H1 (cell line): Measurements from ENCODE around the gene OR2B2. TPM values are rescaled to one million over a fixed set of nuclear protein-coding genes. Genes with fewer than 3 reads are reported as not detected.
A peak's percentile ranks its signal among the peaks of the same experiment; 100 is the strongest.

Source experiments
- CTCF ChIA-PET: fragments of 300-600 bp; sonication (Branson Sonifier 250); formaldehyde crosslinking; loops from one replicate; lab custom pipeline; 2021; ENCODE audit not compliant: partially characterized antibody; lab: Charles Lee
- POLR2A ChIA-PET: fragments of 300-600 bp; sonication (Branson Sonifier 250); formaldehyde crosslinking; loops from one replicate; lab custom pipeline; 2021; ENCODE audit warnings: inconsistent platforms; ENCODE audit not compliant: partially characterized antibody; lab: Charles Lee
- DNase-seq, 2 experiments: peaks; one replicate each; pipeline versions ENCODE4 v3.0.0 to v3.0.0-alpha.2; 2010 to 2022; ENCODE audit warnings: low spot score in 2 of 2, low read depth in 1 of 2, mixed read lengths in 1 of 2
- FAIRE-seq: peaks from 2 replicates; lab custom pipeline; 2011; peaks lifted over from hg19 to GRCh38; lab: Jason Lieb, UNC
- H2AFZ ChIP-seq: 2 replicates; pipeline ENCODE4 v1.8.1; 2012; ENCODE audit warnings: low read length, inconsistent platforms
- H2AK5ac ChIP-seq: 2 replicates; pipeline ENCODE4 v1.6.1; 2013; ENCODE audit warnings: low read depth, low read length
- H2BK120ac ChIP-seq: replicated peaks from 2 replicates; pipeline ENCODE3; 2013; ENCODE audit warnings: low read depth, low read length, inconsistent platforms
- H2BK12ac ChIP-seq: 2 replicates; pipeline ENCODE4 v1.6.1; 2013; ENCODE audit warnings: low read depth, low read length
- H2BK15ac ChIP-seq: 2 replicates; pipeline ENCODE4 v1.6.1; 2013; ENCODE audit warnings: low read length
- H2BK20ac ChIP-seq: 2 replicates; pipeline ENCODE4 v1.6.1; 2013; ENCODE audit warnings: low read length
- H2BK5ac ChIP-seq: 2 replicates; pipeline ENCODE4 v1.6.1; 2013; ENCODE audit warnings: low read depth, low read length
- H3K14ac ChIP-seq: 2 replicates; pipeline ENCODE4 v1.6.1; 2013; ENCODE audit warnings: inconsistent platforms; ENCODE audit not compliant: insufficient read length
- H3K18ac ChIP-seq: 2 replicates; pipeline ENCODE4 v1.6.1; 2013; ENCODE audit warnings: low read length; ENCODE audit errors: extremely low read depth
- H3K23ac ChIP-seq: 2 replicates; pipeline ENCODE4 v1.6.1; 2013; ENCODE audit warnings: inconsistent platforms; ENCODE audit not compliant: insufficient read length
- H3K23me2 ChIP-seq: 2 replicates; pipeline ENCODE4 v1.6.1; 2013; ENCODE audit warnings: low read depth, low read length
- H3K27ac ChIP-seq: 2 replicates; pipeline ENCODE4 v1.6.1; 2011; ENCODE audit warnings: low read depth, low read length, inconsistent platforms
- H3K27me3 ChIP-seq, 4 experiments: replicated peaks in 1 of 4; 1 replicate in 1 of 4; 2 replicates in 3 of 4; pipeline versions ENCODE4 v1.6.1 to v1.8.1; 2011 to 2013; ENCODE audit warnings: low read length in 3 of 4, mild to moderate bottlenecking in 3 of 4, inconsistent platforms in 2 of 4, mixed read lengths in 2 of 4, moderate library complexity in 1 of 4; ENCODE audit not compliant: control insufficient read depth in 3 of 4, insufficient read depth in 3 of 4; ENCODE audit errors: extremely low read depth in 1 of 4
- H3K36me3 ChIP-seq, 4 experiments: 2 replicates each; pipeline versions ENCODE4 v1.6.1 to v1.8.1; 2011 to 2013; ENCODE audit warnings: mild to moderate bottlenecking in 4 of 4, low read length in 3 of 4, moderate library complexity in 2 of 4, control low read depth in 1 of 4, inconsistent platforms in 1 of 4; ENCODE audit not compliant: insufficient read depth in 4 of 4, control insufficient read depth in 2 of 4
- H3K4ac ChIP-seq: replicated peaks from 2 replicates; pipeline ENCODE3; 2013; ENCODE audit warnings: low read length, low read depth, mixed read lengths, inconsistent platforms; ENCODE audit not compliant: insufficient read length
- H3K4me1 ChIP-seq, 4 experiments: replicated peaks in 1 of 4; 1 replicate in 1 of 4; 2 replicates in 3 of 4; pipeline versions ENCODE4 v1.6.1 to v1.8.1; 2011 to 2013; ENCODE audit warnings: low read length in 3 of 4, inconsistent platforms in 2 of 4, mixed read lengths in 1 of 4; ENCODE audit not compliant: insufficient read depth in 4 of 4, control insufficient read depth in 3 of 4
- H3K4me2 ChIP-seq, 2 experiments: 2 replicates each; pipeline versions ENCODE4 v1.6.1 to v1.8.1; 2011 to 2013; ENCODE audit warnings: low read depth in 2 of 2, low read length in 2 of 2, control low read depth in 1 of 2, inconsistent platforms in 1 of 2, mild to moderate bottlenecking in 1 of 2; ENCODE audit not compliant: insufficient read depth in 1 of 2
- H3K4me3 ChIP-seq, 4 experiments: fragments of 200-600, 300-600 bp in 1 of 4; sonication (generic), shearing (Covaris generic), sonication (Bioruptor Twin) in 1 of 4; 2 replicates each; pipeline versions ENCODE4 v1.5.1 to v1.8.1; 2011 to 2016; ENCODE audit warnings: low read length in 4 of 4, low read depth in 3 of 4, control low read depth in 2 of 4, inconsistent platforms in 2 of 4, mild to moderate bottlenecking in 2 of 4, mixed read lengths in 1 of 4, moderate library complexity in 1 of 4; ENCODE audit not compliant: insufficient read depth in 2 of 4; ENCODE audit errors: extremely low read depth in 1 of 4
- H3K56ac ChIP-seq: replicated peaks from 2 replicates; pipeline ENCODE3; 2013; ENCODE audit warnings: low read depth, mild to moderate bottlenecking, mixed read lengths, low read length, inconsistent platforms; ENCODE audit not compliant: insufficient read length
- H3K79me1 ChIP-seq: 2 replicates; pipeline ENCODE4 v1.6.1; 2013; ENCODE audit warnings: low read depth, low read length, control low read depth
- H3K79me2 ChIP-seq, 2 experiments: 2 replicates each; pipeline versions ENCODE4 v1.6.1 to v1.8.1; 2012 to 2013; ENCODE audit warnings: low read length in 2 of 2, mild to moderate bottlenecking in 2 of 2, inconsistent platforms in 1 of 2; ENCODE audit not compliant: insufficient read depth in 2 of 2, control insufficient read depth in 1 of 2
- H3K9ac ChIP-seq, 4 experiments: replicated peaks in 1 of 4; 1 replicate in 1 of 4; 2 replicates in 3 of 4; pipeline versions ENCODE4 v1.6.1 to v1.8.1; 2011 to 2013; ENCODE audit warnings: low read depth in 3 of 4, low read length in 3 of 4, control low read depth in 2 of 4, mild to moderate bottlenecking in 2 of 4, moderate library complexity in 2 of 4, inconsistent platforms in 1 of 4; ENCODE audit errors: extremely low read depth in 1 of 4
- H3K9me3 ChIP-seq, 2 experiments: 2 replicates each; pipeline versions ENCODE4 v1.6.1 to v1.8.1; 2012 to 2013; ENCODE audit warnings: mild to moderate bottlenecking in 2 of 2, moderate library complexity in 2 of 2, control low read depth in 1 of 2, inconsistent platforms in 1 of 2, low read depth in 1 of 2, low read length in 1 of 2, mixed read lengths in 1 of 2; ENCODE audit not compliant: insufficient read depth in 2 of 2
- H4K20me1 ChIP-seq, 2 experiments: replicated peaks in 1 of 2; 2 replicates each; pipeline versions ENCODE3 to v1.8.1; 2011 to 2013; ENCODE audit warnings: inconsistent platforms in 2 of 2, low read length in 2 of 2, mild to moderate bottlenecking in 1 of 2; ENCODE audit not compliant: insufficient read depth in 2 of 2, control insufficient read depth in 1 of 2
- H4K5ac ChIP-seq: 2 replicates; pipeline ENCODE4 v1.6.1; 2013; ENCODE audit warnings: low read length, low read depth, mixed read lengths, inconsistent platforms; ENCODE audit not compliant: insufficient read length
- H4K8ac ChIP-seq: 2 replicates; pipeline ENCODE4 v1.8.0; 2013; ENCODE audit warnings: mild to moderate bottlenecking, moderate library complexity, low read length, inconsistent platforms; ENCODE audit not compliant: insufficient read depth; ENCODE audit errors: extremely low read depth
- H4K91ac ChIP-seq: replicated peaks from 2 replicates; pipeline ENCODE3; 2013; ENCODE audit warnings: low read length, mixed read lengths, inconsistent platforms; ENCODE audit not compliant: insufficient read length
- CEBPB ChIP-seq: IDR thresholded peaks from 2 replicates; pipeline ENCODE4 v1.6.1; 2012; ENCODE audit warnings: low read depth, low read length
- CTBP2 ChIP-seq: IDR thresholded peaks from 2 replicates; pipeline ENCODE4 v1.7.0; 2011; ENCODE audit warnings: borderline replicate concordance, mild to moderate bottlenecking, moderate library complexity, mixed read lengths, low read length; ENCODE audit not compliant: insufficient read depth, insufficient read length
- E2F6 ChIP-seq: IDR thresholded peaks from 2 replicates; pipeline ENCODE4 v1.6.1; 2012; ENCODE audit warnings: inconsistent platforms
- EP300 ChIP-seq, 2 experiments: IDR thresholded peaks; 1 replicate in 1 of 2; 2 replicates in 1 of 2; pipeline ENCODE4 v1.6.1; 2011 to 2012; ENCODE audit warnings: low read depth in 2 of 2, low read length in 2 of 2, mild to moderate bottlenecking in 2 of 2, borderline replicate concordance in 1 of 2, inconsistent platforms in 1 of 2, moderate library complexity in 1 of 2
- KDM5A ChIP-seq: fragments of 200-600 bp; IDR thresholded peaks from 2 replicates; pipeline ENCODE4 v1.7.1; 2012; ENCODE audit warnings: mild to moderate bottlenecking, low read length, inconsistent platforms, mixed read lengths
- SIRT6 ChIP-seq: IDR thresholded peaks from one replicate; pipeline ENCODE4 v1.7.1; 2012; ENCODE audit warnings: low read length, inconsistent platforms
- SP1 ChIP-seq: IDR thresholded peaks from 2 replicates; pipeline ENCODE4 v1.6.1; 2011; ENCODE audit warnings: low read depth, low read length
- polyA plus RNA-seq, 7 experiments: library from polyadenylated mRNA; depleted of rRNA in 3 of 7; stranded (reverse) in 5 of 7; unstranded in 2 of 7; fragments of >200 nt in 5 of 7; fragments of 200-250 nt in 2 of 7; gene quantifications; 1 replicate in 5 of 7; 2 replicates in 1 of 7; 4 replicates in 1 of 7; pipeline versions ENCODE4 v1.2.1 to v1.2.3, GENCODE V29; 2011 to 2013; ENCODE audit warnings: missing spikeins in 2 of 7, mixed read lengths in 2 of 7
- total RNA-seq: library from RNA; stranded (reverse); fragmentation: NEBNext Ultra II Directional; extraction: Animal tissue kit (Norgen Biotek cat#: 25700); gene quantifications from 2 replicates; pipeline ENCODE4 v1.2.1, GENCODE V29; 2021
- TF ChIP-seq, protein P1 (sequence below), 3 experiments: IDR thresholded peaks; 1 replicate in 2 of 3; 2 replicates in 1 of 3; pipeline versions ENCODE4 v1.5.1 to v1.6.1; 2011; ENCODE audit warnings: low read length in 3 of 3, mild to moderate bottlenecking in 3 of 3, inconsistent platforms in 2 of 3, low read depth in 1 of 3, moderate library complexity in 1 of 3; ENCODE audit not compliant: insufficient read depth in 1 of 3; ENCODE audit errors: control extremely low read depth in 1 of 3
- TF ChIP-seq, protein P2 (sequence below): IDR thresholded peaks from 2 replicates; pipeline ENCODE4 v1.6.1; 2012; ENCODE audit warnings: inconsistent platforms

OR2B2 gene
- total and polyA plus RNA-seq, 2 of the 8 experiments (the other 6 are each of a cell fraction or from before 2014, with no cell fraction given): not detected

GRCh38 chr6:27861861-27862260 is 50.3 kb downstream of the OR2B2 start:
- H2BK5ac ChIP-seq: no peak overlapping the region
- H2BK120ac ChIP-seq: no peak overlapping the region
- H3K14ac ChIP-seq: no peak overlapping the region
- no peaks in the 10 kb centered on the region for H3K27me3 ChIP-seq
- peaks cover 0 to 11% of the 10 kb centered on the region in 2 experiments; a peak in 1 of 4 replicates for H3K9me3 ChIP-seq
- peaks cover 3% of the 10 kb centered on the region for H3K23me2 ChIP-seq
- H3K79me1 ChIP-seq: no peaks in the 10 kb centered on the region
- no peaks in the 10 kb centered on the region for H3K79me2 ChIP-seq
- no peak overlapping the region for H2AK5ac ChIP-seq
- no peaks in the 10 kb centered on the region for H3K4me1 ChIP-seq
- H4K20me1 ChIP-seq: no peaks in the 10 kb centered on the region
- 0 out of 2 replicates have a peak overlapping the region, but pooled peaks have one; percentile 5 for H2BK20ac ChIP-seq
- H2BK12ac ChIP-seq: no peak overlapping the region
- H4K91ac ChIP-seq: no peak overlapping the region
- H3K4me2 ChIP-seq: no peak overlapping the region
- no peak overlapping the region for H4K5ac ChIP-seq
- H3K4me3 ChIP-seq: no peak overlapping the region
- no peak overlapping the region for H3K4ac ChIP-seq
- H3K36me3 ChIP-seq: no peaks in the 10 kb centered on the region
- no peak overlapping the region for H2AFZ ChIP-seq
- no peak for FAIRE-seq
- POLR2A ChIA-PET: interaction anchor here (0.5 to 32.2 kb wide), 6 partner anchors 11 to 144 kb away, joined by 7 to 3039 read pairs (median 783); a partner anchor contains a TSS
- H3K18ac ChIP-seq: no peak overlapping the region
- no peak overlapping the region for H3K9ac ChIP-seq
- H3K56ac ChIP-seq: no peak overlapping the region
- no peak overlapping the region for H4K8ac ChIP-seq
- CTCF ChIA-PET: no interaction called here
- no peak for DNase-seq
- H3K27ac ChIP-seq: no peak overlapping the region
- no peak overlapping the region for H3K23ac ChIP-seq
- no peak overlapping the region for H2BK15ac ChIP-seq
- TF ChIP-seq CEBPB (no peak), CTBP2 (no peak), KDM5A (no peak), EP300 (IDR thresholded peaks at IDR 0.05; ENCODE audit: borderline replicate concordance in 1 of 2, low read depth in 2 of 2, low read length in 2 of 2) (no peak), SIRT6 (no peak), SP1 (no peak), E2F6 (no peak)
- TF ChIP-seq, protein P1, sequence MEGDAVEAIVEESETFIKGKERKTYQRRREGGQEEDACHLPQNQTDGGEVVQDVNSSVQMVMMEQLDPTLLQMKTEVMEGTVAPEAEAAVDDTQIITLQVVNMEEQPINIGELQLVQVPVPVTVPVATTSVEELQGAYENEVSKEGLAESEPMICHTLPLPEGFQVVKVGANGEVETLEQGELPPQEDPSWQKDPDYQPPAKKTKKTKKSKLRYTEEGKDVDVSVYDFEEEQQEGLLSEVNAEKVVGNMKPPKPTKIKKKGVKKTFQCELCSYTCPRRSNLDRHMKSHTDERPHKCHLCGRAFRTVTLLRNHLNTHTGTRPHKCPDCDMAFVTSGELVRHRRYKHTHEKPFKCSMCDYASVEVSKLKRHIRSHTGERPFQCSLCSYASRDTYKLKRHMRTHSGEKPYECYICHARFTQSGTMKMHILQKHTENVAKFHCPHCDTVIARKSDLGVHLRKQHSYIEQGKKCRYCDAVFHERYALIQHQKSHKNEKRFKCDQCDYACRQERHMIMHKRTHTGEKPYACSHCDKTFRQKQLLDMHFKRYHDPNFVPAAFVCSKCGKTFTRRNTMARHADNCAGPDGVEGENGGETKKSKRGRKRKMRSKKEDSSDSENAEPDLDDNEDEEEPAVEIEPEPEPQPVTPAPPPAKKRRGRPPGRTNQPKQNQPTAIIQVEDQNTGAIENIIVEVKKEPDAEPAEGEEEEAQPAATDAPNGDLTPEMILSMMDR (IDR thresholded peaks at IDR 0.05; ENCODE audit: control extremely low read depth in 1 of 3, insufficient read depth in 1 of 3, low read depth in 1 of 3, low read length in 3 of 3): no peak
- TF ChIP-seq, protein P2, sequence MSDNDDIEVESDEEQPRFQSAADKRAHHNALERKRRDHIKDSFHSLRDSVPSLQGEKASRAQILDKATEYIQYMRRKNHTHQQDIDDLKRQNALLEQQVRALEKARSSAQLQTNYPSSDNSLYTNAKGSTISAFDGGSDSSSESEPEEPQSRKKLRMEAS: no peak
